ENCODE results near the gene TUBB4B. TPM values are rescaled to one million over a fixed set of nuclear protein-coding genes. Genes with fewer than 3 reads are reported as not detected.
A peak's percentile ranks its signal among the peaks of the same experiment; 100 is the strongest.

The TUBB4B gene
- total and polyA plus RNA-seq, 2 donors from 2014 or later = 258 to 394 TPM

DNA sequence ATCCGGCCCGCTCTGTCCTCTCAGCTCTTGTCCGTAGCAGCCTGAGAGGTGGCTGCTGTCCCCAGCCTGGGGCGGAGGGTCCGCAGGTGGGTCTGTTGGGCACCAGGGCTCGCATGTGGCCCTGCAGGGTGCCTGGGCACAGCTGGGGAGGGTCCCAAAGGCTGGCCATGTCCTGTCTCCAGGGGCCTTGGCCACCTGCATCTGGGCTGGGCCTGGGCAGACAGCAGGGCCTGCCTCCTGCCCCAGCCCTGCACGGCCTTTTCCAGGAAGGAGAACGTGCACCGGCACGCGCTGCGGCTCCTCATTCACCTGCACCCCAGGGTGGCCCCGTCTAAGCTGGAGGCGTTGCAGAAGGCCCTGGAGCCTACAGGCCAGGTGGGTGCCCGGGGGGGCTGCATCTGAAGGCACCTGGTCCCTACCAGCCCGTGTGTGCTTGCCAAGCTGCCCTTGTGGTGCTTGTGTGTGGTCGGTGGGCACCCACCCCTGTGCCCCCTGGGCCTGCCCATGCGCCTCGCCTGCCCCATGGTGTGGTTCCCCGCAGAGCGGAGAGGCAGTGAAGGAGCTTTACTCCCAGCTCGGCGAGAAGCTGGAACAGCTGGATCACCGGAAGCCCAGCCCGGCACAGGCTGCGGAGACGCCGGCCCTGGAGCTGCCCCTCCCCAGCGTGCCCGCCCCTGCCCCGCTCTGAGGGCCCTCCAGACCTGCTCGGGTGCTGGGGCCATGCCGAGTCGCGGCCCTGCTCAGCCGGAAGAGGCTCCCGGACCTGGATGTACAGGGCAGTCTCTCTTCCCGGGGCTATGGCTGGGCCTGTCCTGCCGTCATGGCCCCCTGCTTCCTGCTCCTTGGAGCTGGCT is 31.4 kb downstream of the TUBB4B start:
- DNase-seq = peak in 2 of 5 donors; percentile 47 to 75
- H3K27me3 ChIP-seq (ENCODE audit: control insufficient read depth, insufficient read depth, low read length) = no peaks in the 10 kb centered on the region
- intact Hi-C loops (cut with DNase I) = no loop called here
- H3K9ac ChIP-seq (ENCODE audit: low read length in 3 of 3) = no peak overlapping the region
- H3K4me3 ChIP-seq (ENCODE audit: low read length in 3 of 3) = no peak overlapping the region
- TF ChIP-seq CTCF (IDR thresholded peaks at IDR 0.05; ENCODE audit: borderline replicate concordance, extremely low read depth, insufficient read depth) = no peak
- H3K4me1 ChIP-seq (ENCODE audit: control insufficient read depth in 2 of 3, insufficient read depth in 2 of 3, low read depth in 1 of 3, low read length in 3 of 3) = peaks cover 0 to 40% (median 20%) of the 10 kb centered on the region in 3 donors
- H3K36me3 ChIP-seq (ENCODE audit: control insufficient read depth in 2 of 3, insufficient read depth in 3 of 3, low read length in 3 of 3) = peaks cover 0 to 4% (median 0%) of the 10 kb centered on the region in 3 donors
- H3K27ac ChIP-seq (ENCODE audit: low read depth in 2 of 2, low read length in 2 of 2) = no peak overlapping the region
- no peak for FAIRE-seq
- H3K9me3 ChIP-seq (ENCODE audit: control insufficient read depth in 2 of 3, insufficient read depth in 1 of 3, low read length in 3 of 3) = no peaks in the 10 kb centered on the region

DNA sequence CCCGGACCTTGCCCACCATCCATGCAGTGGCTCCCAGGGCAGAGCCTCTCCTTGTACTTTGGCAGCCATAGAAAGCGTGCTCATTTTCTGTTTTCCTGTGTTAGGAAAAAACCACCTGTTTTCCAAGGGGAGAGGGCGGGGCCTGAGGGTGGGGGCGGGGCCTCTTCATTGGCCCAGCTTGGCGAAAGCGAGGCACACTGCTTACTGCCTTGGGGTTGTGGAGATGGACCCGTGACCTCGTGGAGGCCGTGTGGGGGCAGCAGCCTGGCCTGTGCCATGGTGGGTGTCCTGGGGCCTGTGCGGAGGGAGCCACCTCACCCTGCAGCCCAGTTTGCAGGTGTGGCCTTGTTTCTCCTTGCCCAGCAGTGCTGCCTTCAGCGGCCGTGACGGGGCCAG is 32.0 kb downstream of the TUBB4B start:
- Histone ChIP-seq H3K4me1 (ENCODE audit: control insufficient read depth in 2 of 3, insufficient read depth in 2 of 3, low read depth in 1 of 3, low read length in 3 of 3) (peaks cover 0 to 42% (median 20%) of the 10 kb centered on the region in 3 donors), H3K27ac (ENCODE audit: low read depth in 2 of 2, low read length in 2 of 2) (no peak overlapping the region), H3K27me3 (ENCODE audit: control insufficient read depth, insufficient read depth, low read length) (no peaks in the 10 kb centered on the region), H3K9ac (ENCODE audit: low read length in 3 of 3) (no peak overlapping the region), H3K36me3 (ENCODE audit: control insufficient read depth in 2 of 3, insufficient read depth in 3 of 3, low read length in 3 of 3) (peaks cover 0 to 4% (median 0%) of the 10 kb centered on the region in 3 donors), H3K9me3 (ENCODE audit: control insufficient read depth in 2 of 3, insufficient read depth in 1 of 3, low read length in 3 of 3) (no peaks in the 10 kb centered on the region), H3K4me3 (ENCODE audit: low read length in 3 of 3) (no peak overlapping the region)
- no peak for TF ChIP-seq CTCF (IDR thresholded peaks at IDR 0.05; ENCODE audit: borderline replicate concordance, extremely low read depth, insufficient read depth)
- intact Hi-C loops (cut with DNase I) = no loop called here
- no peak for FAIRE-seq
- DNase-seq = peak in 2 of 5 donors; percentile 45 to 60

DNA sequence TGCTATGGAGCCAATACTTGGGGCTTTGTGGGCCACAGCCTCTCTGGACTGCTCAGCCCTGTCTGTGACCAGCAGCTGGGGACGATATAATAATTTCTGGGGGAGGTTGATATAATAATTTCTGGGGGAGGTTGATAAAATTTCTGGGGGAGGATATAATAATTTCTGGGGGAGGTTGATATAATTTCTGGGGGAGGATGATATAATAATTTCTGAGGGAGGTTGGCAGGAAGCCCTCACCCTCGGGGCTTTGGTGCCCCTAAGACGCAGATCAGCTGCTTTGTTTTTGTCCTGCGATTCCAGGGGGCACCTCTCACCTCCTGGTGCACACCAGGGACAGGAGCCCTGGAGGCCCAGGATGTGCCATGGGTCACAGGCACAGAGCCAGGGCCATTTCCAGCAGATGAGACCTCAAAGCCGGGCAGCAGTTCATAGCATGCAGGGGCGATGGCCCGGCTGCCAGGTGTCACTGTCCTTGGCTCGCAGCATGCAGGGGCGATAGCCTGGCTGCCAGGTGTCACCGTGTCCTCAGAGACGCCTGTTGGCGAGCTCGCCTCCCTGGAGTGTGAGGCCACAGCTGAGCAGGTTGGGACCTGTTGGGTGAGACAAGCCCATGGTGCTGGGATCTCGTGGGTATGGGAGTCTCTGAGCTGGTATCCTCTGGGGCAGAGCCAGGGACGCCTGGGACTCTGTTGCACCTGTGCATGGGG is 32.7 kb downstream of the TUBB4B start:
- H3K4me1 ChIP-seq (ENCODE audit: control insufficient read depth in 2 of 3, insufficient read depth in 2 of 3, low read depth in 1 of 3, low read length in 3 of 3) = peaks cover 0 to 37% (median 17%) of the 10 kb centered on the region in 3 donors
- no peak for TF ChIP-seq CTCF (IDR thresholded peaks at IDR 0.05; ENCODE audit: borderline replicate concordance, extremely low read depth, insufficient read depth)
- no peak for FAIRE-seq
- no peak overlapping the region for H3K9ac ChIP-seq (ENCODE audit: low read length in 3 of 3)
- H3K36me3 ChIP-seq (ENCODE audit: control insufficient read depth in 2 of 3, insufficient read depth in 3 of 3, low read length in 3 of 3) = peaks cover 0 to 1% (median 0%) of the 10 kb centered on the region in 3 donors
- H3K27ac ChIP-seq (ENCODE audit: low read depth in 2 of 2, low read length in 2 of 2) = no peak overlapping the region
- intact Hi-C loops (cut with DNase I) = no loop called here
- H3K4me3 ChIP-seq (ENCODE audit: low read length in 3 of 3) = no peak overlapping the region
- no peaks in the 10 kb centered on the region for H3K9me3 ChIP-seq (ENCODE audit: control insufficient read depth in 2 of 3, insufficient read depth in 1 of 3, low read length in 3 of 3)
- H3K27me3 ChIP-seq (ENCODE audit: control insufficient read depth, insufficient read depth, low read length) = no peaks in the 10 kb centered on the region
- DNase-seq = peak in 1 of 5 donors; percentile 60

Measured in kidney (tissue), 14 donors.